Superior temporal gyrus (tissue), 1 donor: ENCODE results near the gene LCE2C.

Experiments
- DNase-seq: peaks from one replicate; pipeline ENCODE4 v3.0.0-alpha.2; 2016; ENCODE audit errors: extremely low spot score

The LCE2C gene

GRCh38 chr1:152725261-152725660, 50.2 kb downstream of the LCE2C start:
- no peak for DNase-seq
